Vagina (tissue), 2 donors: Measurements from ENCODE around the gene WDR59. TPM values are rescaled to one million over a fixed set of nuclear protein-coding genes. Genes with fewer than 3 reads are reported as not detected.
A peak's percentile ranks its signal among the peaks of the same experiment; 100 is the strongest.
"Not testable (repeated sequence)": the region's sequence is repeated elsewhere in the genome, so short reads cannot be mapped to it uniquely, and the experiment has no call there.

Source experiments
- DNase-seq, 2 donors: peaks; one replicate each; pipeline ENCODE4 v3.0.0-alpha.2; 2017; ENCODE audit errors: extremely low spot score in 2 of 2
- H3K27ac ChIP-seq: fragments of 200-600 bp; sonication (generic); one replicate; pipeline ENCODE4 v1.5.1; 2019
- H3K27me3 ChIP-seq: fragments of 200-600 bp; sonication (generic); one replicate; pipeline ENCODE4 v1.5.1; 2019
- H3K36me3 ChIP-seq, 2 donors: fragments of 200-600 bp; sonication (generic); one replicate each; pipeline ENCODE4 v1.5.1; 2017 to 2019
- H3K4me1 ChIP-seq: fragments of 200-600 bp; sonication (generic); one replicate; pipeline ENCODE4 v1.5.1; 2019
- H3K4me3 ChIP-seq, 2 donors: fragments of 200-600 bp; sonication (generic); 1 replicate in 1 of 2; 2 replicates in 1 of 2; pipeline ENCODE4 v1.5.1; 2016 to 2019
- H3K9me3 ChIP-seq: fragments of 200-600 bp; sonication (generic); one replicate; pipeline ENCODE4 v1.5.1; 2019
- POLR2A ChIP-seq, 2 donors: fragments of 450-650 bp; IDR thresholded peaks; one replicate each; pipeline ENCODE4 v1.6.1; 2017; ENCODE audit warnings: antibody characterized with exemption in 2 of 2, mild to moderate bottlenecking in 2 of 2, moderate library complexity in 2 of 2
- POLR2AphosphoS5 ChIP-seq, 2 donors: sonication (generic); formaldehyde crosslinking; IDR thresholded peaks; one replicate each; pipeline ENCODE4 v1.9.0; 2017; ENCODE audit warnings: antibody characterized with exemption in 2 of 2, mild to moderate bottlenecking in 2 of 2, low read depth in 1 of 2; ENCODE audit not compliant: insufficient read depth in 1 of 2
- intact Hi-C: fragments of 100-400 bp; cut with DNase I; formaldehyde crosslinking; loops from one replicate; pipeline ENCODE4 v1.15.1; 2023
- total RNA-seq: library from RNA; depleted of rRNA; stranded (reverse); fragments of >200 nt; gene quantifications from one replicate; pipeline ENCODE4 v1.2.3, GENCODE V29; 2016
- TF ChIP-seq, protein P1 (sequence below), 3 experiments: fragments of 450-650 bp in 2 of 3; fragments of 200-600 bp in 1 of 3; sonication (generic) in 1 of 3; IDR thresholded peaks; one replicate each; pipeline ENCODE4 v1.5.1; 2017 to 2019; ENCODE audit warnings: antibody characterized with exemption in 3 of 3, mild to moderate bottlenecking in 2 of 3, moderate library complexity in 2 of 3

Gene WDR59
- total RNA-seq, 1 donor from 2014 or later = 95.3 TPM

DNA sequence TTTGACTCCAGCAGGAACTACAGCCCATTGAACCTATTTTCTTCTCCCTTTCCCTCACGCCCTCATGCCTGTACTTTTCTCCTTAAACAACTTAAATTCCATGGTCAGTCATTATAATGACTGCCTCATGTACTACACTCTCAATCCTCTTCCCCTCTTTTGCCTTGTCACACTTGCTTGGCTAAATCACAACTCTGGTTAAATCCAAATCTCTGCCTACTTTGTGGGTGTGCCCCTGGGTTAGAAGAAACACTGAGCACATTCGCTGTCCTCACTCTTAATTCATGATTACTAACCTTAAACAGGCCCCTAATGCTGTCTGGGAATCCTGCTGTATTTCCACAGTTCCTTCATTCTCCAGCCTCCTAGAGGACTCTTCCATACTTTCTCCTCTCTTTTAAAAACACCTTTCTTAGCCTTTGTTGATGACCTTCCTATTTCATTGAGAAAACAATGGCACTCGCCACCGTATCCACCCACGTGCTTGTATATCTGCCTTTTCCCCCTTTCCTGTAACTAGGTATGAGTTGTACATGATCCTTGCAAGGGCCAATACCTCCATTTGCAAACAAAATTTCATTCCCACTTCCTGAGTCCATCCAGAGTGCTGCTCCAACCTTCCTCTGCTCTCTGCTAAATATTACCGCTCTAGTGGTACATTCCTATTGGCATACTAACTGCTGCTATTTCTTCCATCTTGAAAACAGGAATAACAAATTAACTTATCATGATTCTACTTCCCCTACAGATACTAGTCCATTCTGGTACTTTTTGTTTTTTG is 42.8 kb upstream of the WDR59 start:
- TF ChIP-seq POLR2AphosphoS5 (IDR thresholded peaks at IDR 0.05; ENCODE audit: insufficient read depth in 1 of 2, low read depth in 1 of 2) (no peak), POLR2A (IDR thresholded peaks at IDR 0.05) (no peak)
- TF ChIP-seq, protein P1, sequence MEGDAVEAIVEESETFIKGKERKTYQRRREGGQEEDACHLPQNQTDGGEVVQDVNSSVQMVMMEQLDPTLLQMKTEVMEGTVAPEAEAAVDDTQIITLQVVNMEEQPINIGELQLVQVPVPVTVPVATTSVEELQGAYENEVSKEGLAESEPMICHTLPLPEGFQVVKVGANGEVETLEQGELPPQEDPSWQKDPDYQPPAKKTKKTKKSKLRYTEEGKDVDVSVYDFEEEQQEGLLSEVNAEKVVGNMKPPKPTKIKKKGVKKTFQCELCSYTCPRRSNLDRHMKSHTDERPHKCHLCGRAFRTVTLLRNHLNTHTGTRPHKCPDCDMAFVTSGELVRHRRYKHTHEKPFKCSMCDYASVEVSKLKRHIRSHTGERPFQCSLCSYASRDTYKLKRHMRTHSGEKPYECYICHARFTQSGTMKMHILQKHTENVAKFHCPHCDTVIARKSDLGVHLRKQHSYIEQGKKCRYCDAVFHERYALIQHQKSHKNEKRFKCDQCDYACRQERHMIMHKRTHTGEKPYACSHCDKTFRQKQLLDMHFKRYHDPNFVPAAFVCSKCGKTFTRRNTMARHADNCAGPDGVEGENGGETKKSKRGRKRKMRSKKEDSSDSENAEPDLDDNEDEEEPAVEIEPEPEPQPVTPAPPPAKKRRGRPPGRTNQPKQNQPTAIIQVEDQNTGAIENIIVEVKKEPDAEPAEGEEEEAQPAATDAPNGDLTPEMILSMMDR (IDR thresholded peaks at IDR 0.05) = no peak
- H3K9me3 ChIP-seq = no peaks in the 10 kb centered on the region
- no peaks in the 10 kb centered on the region for H3K36me3 ChIP-seq
- H3K27me3 ChIP-seq = no peaks in the 10 kb centered on the region
- no peak overlapping the region for H3K4me3 ChIP-seq
- no peak for DNase-seq
- peaks cover 39% of the 10 kb centered on the region for H3K4me1 ChIP-seq
- H3K27ac ChIP-seq = peak overlapping the region; percentile 86
- intact Hi-C loops = no loop called here

DNA sequence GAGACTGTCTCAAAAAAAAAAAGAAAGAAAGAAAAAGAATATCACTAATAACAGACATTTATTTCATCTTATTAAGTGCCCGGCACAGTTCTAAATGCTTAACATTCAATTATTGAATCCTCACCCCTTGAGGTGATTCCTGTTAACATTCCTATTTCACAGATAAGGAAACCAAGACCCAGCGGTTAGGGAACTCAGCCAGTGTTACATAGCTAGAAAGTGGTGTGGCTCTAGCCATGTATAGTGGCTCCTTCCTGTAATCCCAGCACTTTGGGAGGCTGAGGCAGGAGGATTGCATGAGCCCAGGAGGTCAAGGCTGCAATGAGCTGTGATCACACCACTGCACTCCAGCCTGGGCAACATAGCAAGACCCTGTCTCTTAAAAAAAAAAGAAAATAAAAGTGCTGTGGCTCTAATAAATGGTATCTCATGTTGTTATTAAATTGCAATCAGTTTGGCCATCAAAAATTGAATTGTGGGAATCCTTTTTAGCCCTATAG is 42.0 kb upstream of the WDR59 start:
- no peak for TF ChIP-seq POLR2AphosphoS5 (IDR thresholded peaks at IDR 0.05; ENCODE audit: insufficient read depth in 1 of 2, low read depth in 1 of 2)
- no peak for TF ChIP-seq POLR2A (IDR thresholded peaks at IDR 0.05)
- TF ChIP-seq, protein P1 (IDR thresholded peaks at IDR 0.05) = no peak
- Histone ChIP-seq H3K27ac (peak overlapping the region; percentile 86), H3K27me3 (no peaks in the 10 kb centered on the region), H3K4me3 (no peak overlapping the region), H3K9me3 (no peaks in the 10 kb centered on the region), H3K4me1 (peaks cover 39% of the 10 kb centered on the region), H3K36me3 (no peaks in the 10 kb centered on the region)
- no peak for DNase-seq
- intact Hi-C loops = no loop called here

DNA sequence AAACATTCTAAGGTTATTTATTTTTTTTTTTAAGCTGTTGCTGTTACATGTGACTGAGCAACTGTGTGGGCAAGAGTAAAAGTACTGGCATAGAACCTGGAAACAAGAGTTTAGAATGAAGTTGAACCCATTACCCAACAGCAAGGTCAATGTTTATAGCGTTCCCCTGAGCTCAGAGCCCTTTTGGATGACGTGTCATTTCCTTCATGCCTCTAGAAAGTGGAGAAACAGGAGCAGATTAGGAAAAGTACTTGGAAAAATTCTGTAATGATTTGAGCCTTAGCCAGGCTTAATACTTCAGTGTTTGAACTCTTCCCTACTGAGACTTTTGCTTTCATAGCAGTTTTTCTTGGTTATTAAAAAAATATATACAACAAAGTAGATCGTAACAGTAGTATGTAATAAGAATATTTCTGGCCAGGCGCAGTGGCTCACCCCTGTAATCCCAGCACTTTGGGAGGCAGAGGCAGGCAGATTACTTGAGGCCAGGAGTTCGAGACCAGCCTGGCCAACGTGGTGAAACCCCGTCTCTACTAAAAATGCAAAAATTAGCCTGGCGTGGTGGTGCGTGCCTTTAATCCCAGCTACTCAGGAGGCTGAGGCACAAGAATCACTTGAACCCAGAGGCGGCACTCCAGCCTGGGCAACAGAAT is 41.4 kb upstream of the WDR59 start:
- TF ChIP-seq POLR2AphosphoS5 (IDR thresholded peaks at IDR 0.05; ENCODE audit: insufficient read depth in 1 of 2, low read depth in 1 of 2) = peak; percentile 42 to 97
- H3K36me3 ChIP-seq, H3K4me3 ChIP-seq, H3K9me3 ChIP-seq, H3K27me3 ChIP-seq, intact Hi-C loops: not testable (repeated sequence)
- Histone ChIP-seq H3K27ac (peak overlapping the region; percentile 86), H3K4me1 (peaks cover 39% of the 10 kb centered on the region)
- DNase-seq = peak in 1 of 2 donors; percentile 93

DNA sequence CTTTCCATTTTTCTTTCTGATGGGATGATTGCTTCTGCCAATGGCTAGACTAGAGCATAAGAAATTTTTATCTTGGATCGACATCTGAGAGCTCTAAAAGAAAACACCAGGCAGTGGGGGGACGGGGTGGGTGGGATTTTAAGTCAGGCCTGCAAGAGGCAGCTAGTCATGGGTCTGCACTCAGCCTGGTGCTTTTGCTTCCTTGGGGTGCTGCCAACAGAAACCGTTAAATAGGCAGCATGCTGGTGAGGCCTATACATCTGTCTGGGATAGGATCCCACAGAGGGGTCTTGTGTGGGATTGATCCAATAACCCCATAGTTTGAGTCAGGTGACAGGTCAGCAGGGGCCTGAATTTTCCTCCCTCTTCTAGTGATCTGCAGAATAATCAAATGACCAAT is 40.8 kb upstream of the WDR59 start:
- Histone ChIP-seq H3K36me3 (no peaks in the 10 kb centered on the region), H3K27me3 (no peaks in the 10 kb centered on the region), H3K4me1 (peaks cover 39% of the 10 kb centered on the region), H3K9me3 (no peaks in the 10 kb centered on the region), H3K4me3 (no peak overlapping the region), H3K27ac (peak overlapping the region; percentile 86)
- TF ChIP-seq POLR2AphosphoS5 (IDR thresholded peaks at IDR 0.05; ENCODE audit: insufficient read depth in 1 of 2, low read depth in 1 of 2) (no peak), POLR2A (IDR thresholded peaks at IDR 0.05) (no peak)
- TF ChIP-seq, protein P1 (IDR thresholded peaks at IDR 0.05) = no peak
- no peak for DNase-seq
- intact Hi-C loops = no loop called here

DNA sequence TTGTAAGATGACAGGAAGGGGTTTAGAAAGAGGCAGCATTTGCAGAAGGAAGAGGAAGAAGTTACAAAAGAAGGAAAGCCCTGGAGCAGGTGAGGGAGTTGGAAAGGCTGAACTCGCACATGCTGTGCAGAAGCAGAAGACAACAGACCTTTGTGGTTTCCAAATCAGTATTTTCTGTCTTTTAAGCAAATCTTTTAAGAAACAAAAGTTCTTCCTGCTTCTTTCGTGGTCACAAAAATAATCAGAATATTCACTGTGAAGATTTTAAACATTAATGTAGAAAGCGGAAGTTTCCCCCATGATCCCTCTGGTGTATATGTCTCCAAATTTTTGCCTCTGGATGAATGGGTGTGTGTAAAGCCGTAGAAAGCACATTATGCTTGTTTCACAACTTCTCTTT is 39.7 kb upstream of the WDR59 start:
- Histone ChIP-seq H3K36me3 (no peaks in the 10 kb centered on the region), H3K27me3 (no peaks in the 10 kb centered on the region), H3K9me3 (no peaks in the 10 kb centered on the region), H3K4me3 (no peak overlapping the region), H3K27ac (peak overlapping the region; percentile 86), H3K4me1 (peaks cover 39% of the 10 kb centered on the region)
- DNase-seq = no peak
- intact Hi-C loops = no loop called here
- TF ChIP-seq POLR2A (IDR thresholded peaks at IDR 0.05) (no peak), POLR2AphosphoS5 (IDR thresholded peaks at IDR 0.05; ENCODE audit: insufficient read depth in 1 of 2, low read depth in 1 of 2) (no peak)
- TF ChIP-seq, protein P1 (IDR thresholded peaks at IDR 0.05) = no peak
